ENCODE measurements around the gene PEDS1.

Gene PEDS1

DNA sequence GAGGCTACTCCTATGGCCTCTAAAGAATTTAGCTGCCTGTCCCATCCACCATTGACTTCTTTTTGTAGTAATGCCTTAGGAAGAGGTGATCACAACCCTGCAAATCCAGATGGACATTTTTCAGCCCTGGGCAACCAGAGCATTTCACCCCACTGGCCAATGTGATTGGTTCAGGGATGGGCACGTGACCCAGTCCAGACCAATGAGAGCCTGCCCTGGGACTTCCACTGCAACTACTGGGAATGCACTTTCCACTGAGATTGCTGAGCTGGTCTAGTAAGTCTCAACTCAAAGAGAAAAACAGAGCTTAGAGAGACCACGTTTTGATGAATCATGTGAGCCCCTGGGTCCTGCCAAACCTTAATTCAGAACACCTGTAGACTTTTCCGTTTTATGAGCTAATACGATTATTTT is 31.7 kb downstream of the PEDS1 start:
- DNase-seq (ENCODE audit: insufficient read length, low spot score), result no peak
- FAIRE-seq, result no peak
- TF ChIP-seq CTCF (IDR thresholded peaks at IDR 0.05; ENCODE audit: insufficient read depth, missing control alignments), result no peak

DNA sequence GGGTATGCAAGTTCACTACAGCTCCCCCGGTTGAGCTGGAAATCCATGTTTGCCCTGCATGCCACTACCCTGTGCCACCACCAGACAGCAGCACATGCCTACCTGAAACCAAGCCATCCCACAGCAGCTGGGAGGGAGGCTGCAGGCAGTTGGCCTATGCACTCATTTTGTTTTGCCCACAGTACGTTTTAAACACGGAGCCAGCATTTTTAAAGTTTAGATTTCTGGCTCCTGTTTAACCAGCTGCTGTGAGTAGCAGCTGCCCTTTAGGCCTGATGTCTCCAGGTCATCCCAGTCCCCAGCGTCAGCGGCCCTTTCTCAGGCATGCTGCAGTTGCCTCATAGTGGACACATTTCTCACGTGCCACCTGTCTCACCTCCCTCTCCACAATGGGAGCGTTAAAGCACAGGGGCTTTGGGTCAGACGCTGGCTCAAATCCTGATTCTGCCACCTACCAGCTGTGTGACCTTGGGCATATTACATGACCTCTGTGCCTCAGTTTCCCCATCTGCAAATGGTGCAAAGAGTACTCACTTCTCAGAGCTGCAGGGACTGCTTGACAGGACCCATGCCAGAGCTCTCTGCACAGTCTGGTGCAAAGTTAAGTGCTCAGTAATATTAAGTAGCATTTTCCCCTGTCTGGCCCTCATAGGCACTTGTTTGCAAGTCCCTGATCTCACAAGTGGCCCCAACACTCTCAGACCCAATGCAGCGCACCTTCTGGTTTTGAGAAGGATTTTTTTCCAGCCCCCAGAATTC is 32.4 kb downstream of the PEDS1 start:
- peak; percentile 93 for TF ChIP-seq CTCF (IDR thresholded peaks at IDR 0.05; ENCODE audit: insufficient read depth, missing control alignments)
- FAIRE-seq (no peak), DNase-seq (ENCODE audit: insufficient read length, low spot score) (no peak)

GRCh38 chr20:50118203-50118602 is 35.3 kb downstream of the PEDS1 start:
- DNase-seq (ENCODE audit: insufficient read length, low spot score) (no peak), FAIRE-seq (no peak)
- TF ChIP-seq CTCF (IDR thresholded peaks at IDR 0.05; ENCODE audit: insufficient read depth, missing control alignments), result no peak

DNA sequence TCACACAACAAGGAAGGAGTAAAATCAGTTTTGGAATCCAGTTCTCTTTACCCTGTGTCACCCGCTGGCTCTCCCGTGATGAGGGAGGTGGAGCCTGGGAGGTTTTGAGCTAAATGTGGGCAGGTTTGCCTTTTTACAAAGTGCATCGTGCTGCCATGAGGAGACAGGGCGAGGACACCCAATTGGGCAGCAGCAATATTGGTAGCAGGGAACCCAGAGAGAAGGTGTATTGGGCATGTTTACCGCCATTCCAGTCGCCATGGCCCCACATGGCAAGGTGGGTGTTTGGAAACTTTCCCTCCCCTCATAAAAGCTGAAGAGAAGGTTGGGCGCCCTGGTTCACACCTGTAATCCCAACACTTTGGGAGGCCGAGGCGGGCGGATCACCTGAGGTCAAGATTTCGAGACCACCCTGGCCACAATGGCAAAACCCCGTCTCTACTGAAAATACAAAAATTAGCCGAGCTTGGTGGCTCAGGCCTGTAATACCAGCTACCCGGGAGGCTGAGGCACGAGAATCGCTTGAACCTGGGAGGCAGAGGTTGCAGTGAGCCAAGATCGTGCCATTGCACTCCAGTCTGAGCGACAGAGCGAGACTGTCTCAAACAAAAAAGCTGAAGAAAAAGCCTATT is 37.0 kb downstream of the PEDS1 start:
- no peak for FAIRE-seq
- no peak for DNase-seq (ENCODE audit: insufficient read length, low spot score)
- TF ChIP-seq CTCF (IDR thresholded peaks at IDR 0.05; ENCODE audit: insufficient read depth, missing control alignments), result no peak

DNA sequence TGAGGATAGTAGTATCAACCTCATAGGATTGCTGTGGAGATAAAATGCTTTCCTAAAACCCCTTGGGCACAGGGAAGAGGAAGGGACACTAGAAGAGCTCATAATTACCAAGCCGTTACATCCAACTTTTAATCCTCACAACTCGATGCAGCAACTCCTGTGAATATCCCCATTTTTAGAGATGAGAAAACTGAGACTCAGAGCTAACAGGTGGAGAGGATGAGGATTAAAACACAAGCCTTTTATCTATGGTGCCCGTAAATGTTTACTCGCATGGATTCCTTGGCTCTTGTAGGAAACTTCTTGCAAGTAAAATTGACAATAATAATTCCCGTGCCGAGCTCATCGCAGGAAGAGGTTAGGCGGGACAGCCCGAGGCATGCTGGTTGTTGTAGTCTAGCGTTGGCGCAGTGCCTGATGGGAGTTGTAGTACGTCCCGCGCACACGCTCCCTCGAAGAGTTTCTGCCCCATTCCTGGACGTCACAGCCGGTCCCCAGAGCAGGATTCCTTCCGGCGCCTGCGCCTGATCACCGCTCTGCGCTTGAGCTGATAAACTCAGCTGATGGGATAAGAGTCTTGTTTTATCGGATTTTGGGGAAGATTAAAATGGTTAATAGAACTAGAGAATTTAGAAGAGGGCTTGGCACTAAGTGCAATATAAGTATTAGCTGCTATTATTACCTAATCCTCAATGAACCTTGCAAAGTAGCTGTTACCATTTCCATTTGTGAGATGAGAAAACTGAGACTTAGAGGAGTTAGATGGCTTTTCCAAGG is 37.7 kb downstream of the PEDS1 start:
- TF ChIP-seq CTCF (IDR thresholded peaks at IDR 0.05; ENCODE audit: insufficient read depth, missing control alignments), result no peak
- FAIRE-seq, result no peak
- DNase-seq (ENCODE audit: insufficient read length, low spot score), result peak; percentile 61

- DNase-seq (ENCODE audit: insufficient read length, low spot score), result no peak
- TF ChIP-seq CTCF (IDR thresholded peaks at IDR 0.05; ENCODE audit: insufficient read depth, missing control alignments), result no peak
- no peak for FAIRE-seq
Measured at GRCh38 chr20:50115041-50115512, 38.4 kb downstream of the PEDS1 start.
